Measurements from ENCODE around the gene SLC6A8.

- TF ChIP-seq CTCF (IDR thresholded peaks at IDR 0.05) (no peak), POLR2A (IDR thresholded peaks at IDR 0.05) (no peak), EP300 (IDR thresholded peaks at IDR 0.05) (no peak)
These were observed 19.1 kb upstream of the SLC6A8 start for GRCh38 chrX:153668423-153669173.
